ENCODE results near the gene MINAR2.

Gene MINAR2

DNA sequence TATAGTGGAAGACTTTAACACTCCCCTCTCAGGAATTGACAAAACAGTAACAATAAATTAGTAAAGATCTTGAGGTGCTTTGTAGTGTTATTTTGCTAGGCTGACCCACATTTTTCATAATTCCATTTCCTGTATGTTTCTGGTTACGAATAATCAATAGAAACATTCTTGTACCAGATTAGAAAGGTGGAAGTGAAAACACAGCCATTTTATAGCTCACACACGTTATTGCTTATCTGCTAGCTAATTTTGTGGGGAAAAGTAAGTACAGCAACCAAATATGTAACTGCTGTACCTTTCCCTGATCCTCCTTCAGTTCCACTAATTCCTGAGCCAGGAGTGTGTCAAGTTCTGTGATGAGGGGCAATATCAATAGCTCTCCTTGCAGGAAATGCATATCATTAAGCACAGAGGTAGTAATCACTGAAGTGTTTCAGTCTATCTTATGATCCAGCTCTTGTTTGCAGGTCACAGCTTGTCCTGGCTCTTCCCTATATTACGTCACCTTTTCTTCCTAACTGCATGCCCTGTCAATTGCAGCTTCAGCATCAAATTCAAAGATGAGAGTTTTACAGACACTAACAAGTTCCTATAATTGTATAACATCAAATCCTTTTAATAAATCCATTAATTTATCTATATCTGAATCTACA, 59.4 kb downstream of the MINAR2 start:
- no peak overlapping the region for H3K4me3 ChIP-seq (ENCODE audit: low read depth, low read length)
- TF ChIP-seq, protein P1, sequence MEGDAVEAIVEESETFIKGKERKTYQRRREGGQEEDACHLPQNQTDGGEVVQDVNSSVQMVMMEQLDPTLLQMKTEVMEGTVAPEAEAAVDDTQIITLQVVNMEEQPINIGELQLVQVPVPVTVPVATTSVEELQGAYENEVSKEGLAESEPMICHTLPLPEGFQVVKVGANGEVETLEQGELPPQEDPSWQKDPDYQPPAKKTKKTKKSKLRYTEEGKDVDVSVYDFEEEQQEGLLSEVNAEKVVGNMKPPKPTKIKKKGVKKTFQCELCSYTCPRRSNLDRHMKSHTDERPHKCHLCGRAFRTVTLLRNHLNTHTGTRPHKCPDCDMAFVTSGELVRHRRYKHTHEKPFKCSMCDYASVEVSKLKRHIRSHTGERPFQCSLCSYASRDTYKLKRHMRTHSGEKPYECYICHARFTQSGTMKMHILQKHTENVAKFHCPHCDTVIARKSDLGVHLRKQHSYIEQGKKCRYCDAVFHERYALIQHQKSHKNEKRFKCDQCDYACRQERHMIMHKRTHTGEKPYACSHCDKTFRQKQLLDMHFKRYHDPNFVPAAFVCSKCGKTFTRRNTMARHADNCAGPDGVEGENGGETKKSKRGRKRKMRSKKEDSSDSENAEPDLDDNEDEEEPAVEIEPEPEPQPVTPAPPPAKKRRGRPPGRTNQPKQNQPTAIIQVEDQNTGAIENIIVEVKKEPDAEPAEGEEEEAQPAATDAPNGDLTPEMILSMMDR (IDR thresholded peaks at IDR 0.05; ENCODE audit: borderline replicate concordance, insufficient read depth, low read depth, low read length): no peak
